Liver (tissue), 3 donors: Measurements from ENCODE around the gene UBL3.

Experiments
- FOXA1 ChIP-seq: IDR thresholded peaks from 2 replicates; pipeline ENCODE4 v1.6.1; 2016; ENCODE audit warnings: antibody characterized with exemption
- GABPA ChIP-seq, 2 donors: IDR thresholded peaks in 1 of 2; conservative IDR thresholded peaks in 1 of 2; 2 replicates each; pipeline ENCODE4 v1.6.1; 2016; ENCODE audit warnings: antibody characterized with exemption in 2 of 2, mild to moderate bottlenecking in 1 of 2, moderate library complexity in 1 of 2
- SP1 ChIP-seq: IDR thresholded peaks from 2 replicates; pipeline ENCODE4 v1.6.1; 2018; ENCODE audit warnings: antibody characterized with exemption, mild to moderate bottlenecking
- TAF1 ChIP-seq: conservative IDR thresholded peaks from 2 replicates; pipeline ENCODE4 v1.6.1; 2016; ENCODE audit warnings: antibody characterized with exemption, mild to moderate bottlenecking
- YY1 ChIP-seq: IDR thresholded peaks from 2 replicates; pipeline ENCODE4 v1.6.1; 2016; ENCODE audit warnings: antibody characterized with exemption, mild to moderate bottlenecking
- ZBTB33 ChIP-seq: IDR thresholded peaks from 2 replicates; pipeline ENCODE4 v1.6.1; 2016; ENCODE audit warnings: antibody characterized with exemption
- TF ChIP-seq, protein P1 (sequence below): fragments of 150-350 bp; IDR thresholded peaks from 2 replicates; pipeline ENCODE4 v1.5.1; 2017; ENCODE audit warnings: improper control_type of control experiment, low read depth, low read length; ENCODE audit not compliant: missing input control
- TF ChIP-seq, protein P2 (sequence below): IDR thresholded peaks from 2 replicates; pipeline ENCODE4 v1.6.1; 2016; ENCODE audit warnings: antibody characterized with exemption
- TF ChIP-seq, protein P3 (sequence below): IDR thresholded peaks from 2 replicates; pipeline ENCODE4 v1.6.1; 2016; ENCODE audit warnings: antibody characterized with exemption, mild to moderate bottlenecking
- donor health status: healthy.
- donor health status: healthy.

GRCh38 chr13:29750183-29750530 is 100.3 kb downstream of the UBL3 start:
- no peak for TF ChIP-seq SP1
- TF ChIP-seq, protein P1, sequence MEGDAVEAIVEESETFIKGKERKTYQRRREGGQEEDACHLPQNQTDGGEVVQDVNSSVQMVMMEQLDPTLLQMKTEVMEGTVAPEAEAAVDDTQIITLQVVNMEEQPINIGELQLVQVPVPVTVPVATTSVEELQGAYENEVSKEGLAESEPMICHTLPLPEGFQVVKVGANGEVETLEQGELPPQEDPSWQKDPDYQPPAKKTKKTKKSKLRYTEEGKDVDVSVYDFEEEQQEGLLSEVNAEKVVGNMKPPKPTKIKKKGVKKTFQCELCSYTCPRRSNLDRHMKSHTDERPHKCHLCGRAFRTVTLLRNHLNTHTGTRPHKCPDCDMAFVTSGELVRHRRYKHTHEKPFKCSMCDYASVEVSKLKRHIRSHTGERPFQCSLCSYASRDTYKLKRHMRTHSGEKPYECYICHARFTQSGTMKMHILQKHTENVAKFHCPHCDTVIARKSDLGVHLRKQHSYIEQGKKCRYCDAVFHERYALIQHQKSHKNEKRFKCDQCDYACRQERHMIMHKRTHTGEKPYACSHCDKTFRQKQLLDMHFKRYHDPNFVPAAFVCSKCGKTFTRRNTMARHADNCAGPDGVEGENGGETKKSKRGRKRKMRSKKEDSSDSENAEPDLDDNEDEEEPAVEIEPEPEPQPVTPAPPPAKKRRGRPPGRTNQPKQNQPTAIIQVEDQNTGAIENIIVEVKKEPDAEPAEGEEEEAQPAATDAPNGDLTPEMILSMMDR = no peak
- no peak for TF ChIP-seq ZBTB33
- TF ChIP-seq GABPA (IDR thresholded peaks at IDR 0.05 in 1 of 2, conservative IDR thresholded peaks at IDR 0.05 in 1 of 2) = no peak
- TF ChIP-seq, protein P2, sequence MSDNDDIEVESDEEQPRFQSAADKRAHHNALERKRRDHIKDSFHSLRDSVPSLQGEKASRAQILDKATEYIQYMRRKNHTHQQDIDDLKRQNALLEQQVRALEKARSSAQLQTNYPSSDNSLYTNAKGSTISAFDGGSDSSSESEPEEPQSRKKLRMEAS = no peak
- TF ChIP-seq, protein P3, sequence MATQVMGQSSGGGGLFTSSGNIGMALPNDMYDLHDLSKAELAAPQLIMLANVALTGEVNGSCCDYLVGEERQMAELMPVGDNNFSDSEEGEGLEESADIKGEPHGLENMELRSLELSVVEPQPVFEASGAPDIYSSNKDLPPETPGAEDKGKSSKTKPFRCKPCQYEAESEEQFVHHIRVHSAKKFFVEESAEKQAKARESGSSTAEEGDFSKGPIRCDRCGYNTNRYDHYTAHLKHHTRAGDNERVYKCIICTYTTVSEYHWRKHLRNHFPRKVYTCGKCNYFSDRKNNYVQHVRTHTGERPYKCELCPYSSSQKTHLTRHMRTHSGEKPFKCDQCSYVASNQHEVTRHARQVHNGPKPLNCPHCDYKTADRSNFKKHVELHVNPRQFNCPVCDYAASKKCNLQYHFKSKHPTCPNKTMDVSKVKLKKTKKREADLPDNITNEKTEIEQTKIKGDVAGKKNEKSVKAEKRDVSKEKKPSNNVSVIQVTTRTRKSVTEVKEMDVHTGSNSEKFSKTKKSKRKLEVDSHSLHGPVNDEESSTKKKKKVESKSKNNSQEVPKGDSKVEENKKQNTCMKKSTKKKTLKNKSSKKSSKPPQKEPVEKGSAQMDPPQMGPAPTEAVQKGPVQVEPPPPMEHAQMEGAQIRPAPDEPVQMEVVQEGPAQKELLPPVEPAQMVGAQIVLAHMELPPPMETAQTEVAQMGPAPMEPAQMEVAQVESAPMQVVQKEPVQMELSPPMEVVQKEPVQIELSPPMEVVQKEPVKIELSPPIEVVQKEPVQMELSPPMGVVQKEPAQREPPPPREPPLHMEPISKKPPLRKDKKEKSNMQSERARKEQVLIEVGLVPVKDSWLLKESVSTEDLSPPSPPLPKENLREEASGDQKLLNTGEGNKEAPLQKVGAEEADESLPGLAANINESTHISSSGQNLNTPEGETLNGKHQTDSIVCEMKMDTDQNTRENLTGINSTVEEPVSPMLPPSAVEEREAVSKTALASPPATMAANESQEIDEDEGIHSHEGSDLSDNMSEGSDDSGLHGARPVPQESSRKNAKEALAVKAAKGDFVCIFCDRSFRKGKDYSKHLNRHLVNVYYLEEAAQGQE = no peak
- no peak for TF ChIP-seq YY1
- no peak for TF ChIP-seq TAF1
- TF ChIP-seq FOXA1 = no peak
